GM23338 (cell line): ENCODE results near the gene KIF2A.

Experiments used
- CREB1 ChIP-seq: fragments of 250-450 bp; sonication (Bioruptor Pico); IDR thresholded peaks from 2 replicates; pipeline ENCODE4 v1.5.0; 2020; ENCODE audit warnings: low read depth, mild to moderate bottlenecking, moderate library complexity
- EZH2 ChIP-seq: fragments of 200-600 bp; sonication (generic); IDR thresholded peaks from one replicate; pipeline ENCODE4 v1.8.0; 2017; ENCODE audit warnings: antibody characterized with exemption, mild to moderate bottlenecking, low read depth; ENCODE audit not compliant: unreplicated experiment
- EZH2phosphoT487 ChIP-seq: fragments of 200-600 bp; sonication (generic); IDR thresholded peaks from one replicate; pipeline ENCODE4 v1.8.1; 2018; ENCODE audit warnings: antibody characterized with exemption; ENCODE audit not compliant: unreplicated experiment
- POLR2AphosphoS5 ChIP-seq: IDR thresholded peaks from 2 replicates; pipeline ENCODE4 v1.6.1; 2016; ENCODE audit warnings: antibody characterized with exemption, low read depth
- STAT1 ChIP-seq: IDR thresholded peaks from one replicate; pipeline ENCODE4 v1.6.1; 2016; ENCODE audit warnings: antibody characterized with exemption; ENCODE audit not compliant: unreplicated experiment
- ZNF114 ChIP-seq: fragments of 250-450 bp; sonication (Bioruptor Pico); IDR thresholded peaks from 2 replicates; pipeline ENCODE4 v1.5.0; 2020; ENCODE audit warnings: mild to moderate bottlenecking, moderate library complexity
- ZNF331 ChIP-seq: fragments of 250-450 bp; sonication (Bioruptor Pico); IDR thresholded peaks from 2 replicates; pipeline ENCODE4 v1.5.0; 2020; ENCODE audit warnings: low read depth, mild to moderate bottlenecking, moderate library complexity
- TF ChIP-seq, protein P1 (sequence below), 2 experiments: fragments of 200-600 bp in 1 of 2; sonication (generic) in 1 of 2; conservative IDR thresholded peaks; 2 replicates each; pipeline versions ENCODE4 v1.5.1 to v1.6.1; 2016 to 2017; ENCODE audit warnings: antibody characterized with exemption in 2 of 2, low read depth in 2 of 2, mild to moderate bottlenecking in 2 of 2, moderate library complexity in 1 of 2
- TF ChIP-seq, protein P2 (sequence below): IDR thresholded peaks from one replicate; pipeline ENCODE4 v1.6.1; 2018; ENCODE audit warnings: antibody characterized with exemption; ENCODE audit not compliant: unreplicated experiment
- TF ChIP-seq, protein P3 (sequence below): fragments of 250-450 bp; sonication (Bioruptor Pico); IDR thresholded peaks from 2 replicates; pipeline ENCODE4 v1.5.0; 2020; ENCODE audit warnings: mild to moderate bottlenecking, moderate library complexity

DNA sequence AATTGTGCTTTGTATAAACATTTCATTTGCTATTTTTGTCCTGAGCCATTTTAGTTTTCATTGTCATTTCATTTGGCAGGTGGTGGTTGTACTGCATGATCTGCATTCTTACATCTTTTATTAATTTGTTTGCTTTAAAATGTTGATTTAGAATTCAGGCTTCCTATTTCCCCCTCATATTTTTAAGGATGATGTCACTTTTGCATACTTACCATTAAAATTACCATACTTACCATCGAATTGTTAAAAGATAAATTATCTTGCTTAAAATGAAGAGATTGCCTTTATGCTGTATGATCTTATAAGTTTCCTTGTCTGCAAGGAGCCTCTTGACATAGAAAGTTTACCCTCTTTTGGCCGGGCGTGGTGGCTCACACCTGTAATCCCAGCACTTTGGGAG lies 66.6 kb downstream of the KIF2A start:
- TF ChIP-seq, protein P1, sequence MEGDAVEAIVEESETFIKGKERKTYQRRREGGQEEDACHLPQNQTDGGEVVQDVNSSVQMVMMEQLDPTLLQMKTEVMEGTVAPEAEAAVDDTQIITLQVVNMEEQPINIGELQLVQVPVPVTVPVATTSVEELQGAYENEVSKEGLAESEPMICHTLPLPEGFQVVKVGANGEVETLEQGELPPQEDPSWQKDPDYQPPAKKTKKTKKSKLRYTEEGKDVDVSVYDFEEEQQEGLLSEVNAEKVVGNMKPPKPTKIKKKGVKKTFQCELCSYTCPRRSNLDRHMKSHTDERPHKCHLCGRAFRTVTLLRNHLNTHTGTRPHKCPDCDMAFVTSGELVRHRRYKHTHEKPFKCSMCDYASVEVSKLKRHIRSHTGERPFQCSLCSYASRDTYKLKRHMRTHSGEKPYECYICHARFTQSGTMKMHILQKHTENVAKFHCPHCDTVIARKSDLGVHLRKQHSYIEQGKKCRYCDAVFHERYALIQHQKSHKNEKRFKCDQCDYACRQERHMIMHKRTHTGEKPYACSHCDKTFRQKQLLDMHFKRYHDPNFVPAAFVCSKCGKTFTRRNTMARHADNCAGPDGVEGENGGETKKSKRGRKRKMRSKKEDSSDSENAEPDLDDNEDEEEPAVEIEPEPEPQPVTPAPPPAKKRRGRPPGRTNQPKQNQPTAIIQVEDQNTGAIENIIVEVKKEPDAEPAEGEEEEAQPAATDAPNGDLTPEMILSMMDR (conservative IDR thresholded peaks at IDR 0.05; ENCODE audit: low read depth in 2 of 2): no peak
- TF ChIP-seq, protein P2, sequence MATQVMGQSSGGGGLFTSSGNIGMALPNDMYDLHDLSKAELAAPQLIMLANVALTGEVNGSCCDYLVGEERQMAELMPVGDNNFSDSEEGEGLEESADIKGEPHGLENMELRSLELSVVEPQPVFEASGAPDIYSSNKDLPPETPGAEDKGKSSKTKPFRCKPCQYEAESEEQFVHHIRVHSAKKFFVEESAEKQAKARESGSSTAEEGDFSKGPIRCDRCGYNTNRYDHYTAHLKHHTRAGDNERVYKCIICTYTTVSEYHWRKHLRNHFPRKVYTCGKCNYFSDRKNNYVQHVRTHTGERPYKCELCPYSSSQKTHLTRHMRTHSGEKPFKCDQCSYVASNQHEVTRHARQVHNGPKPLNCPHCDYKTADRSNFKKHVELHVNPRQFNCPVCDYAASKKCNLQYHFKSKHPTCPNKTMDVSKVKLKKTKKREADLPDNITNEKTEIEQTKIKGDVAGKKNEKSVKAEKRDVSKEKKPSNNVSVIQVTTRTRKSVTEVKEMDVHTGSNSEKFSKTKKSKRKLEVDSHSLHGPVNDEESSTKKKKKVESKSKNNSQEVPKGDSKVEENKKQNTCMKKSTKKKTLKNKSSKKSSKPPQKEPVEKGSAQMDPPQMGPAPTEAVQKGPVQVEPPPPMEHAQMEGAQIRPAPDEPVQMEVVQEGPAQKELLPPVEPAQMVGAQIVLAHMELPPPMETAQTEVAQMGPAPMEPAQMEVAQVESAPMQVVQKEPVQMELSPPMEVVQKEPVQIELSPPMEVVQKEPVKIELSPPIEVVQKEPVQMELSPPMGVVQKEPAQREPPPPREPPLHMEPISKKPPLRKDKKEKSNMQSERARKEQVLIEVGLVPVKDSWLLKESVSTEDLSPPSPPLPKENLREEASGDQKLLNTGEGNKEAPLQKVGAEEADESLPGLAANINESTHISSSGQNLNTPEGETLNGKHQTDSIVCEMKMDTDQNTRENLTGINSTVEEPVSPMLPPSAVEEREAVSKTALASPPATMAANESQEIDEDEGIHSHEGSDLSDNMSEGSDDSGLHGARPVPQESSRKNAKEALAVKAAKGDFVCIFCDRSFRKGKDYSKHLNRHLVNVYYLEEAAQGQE: no peak
- TF ChIP-seq CREB1 (CRISPR knock-in tag) (no peak), POLR2AphosphoS5 (no peak), EZH2 (no peak), EZH2phosphoT487 (no peak), STAT1 (no peak), ZNF114 (CRISPR knock-in tag) (no peak), ZNF331 (CRISPR knock-in tag) (no peak)
- TF ChIP-seq, protein P3, sequence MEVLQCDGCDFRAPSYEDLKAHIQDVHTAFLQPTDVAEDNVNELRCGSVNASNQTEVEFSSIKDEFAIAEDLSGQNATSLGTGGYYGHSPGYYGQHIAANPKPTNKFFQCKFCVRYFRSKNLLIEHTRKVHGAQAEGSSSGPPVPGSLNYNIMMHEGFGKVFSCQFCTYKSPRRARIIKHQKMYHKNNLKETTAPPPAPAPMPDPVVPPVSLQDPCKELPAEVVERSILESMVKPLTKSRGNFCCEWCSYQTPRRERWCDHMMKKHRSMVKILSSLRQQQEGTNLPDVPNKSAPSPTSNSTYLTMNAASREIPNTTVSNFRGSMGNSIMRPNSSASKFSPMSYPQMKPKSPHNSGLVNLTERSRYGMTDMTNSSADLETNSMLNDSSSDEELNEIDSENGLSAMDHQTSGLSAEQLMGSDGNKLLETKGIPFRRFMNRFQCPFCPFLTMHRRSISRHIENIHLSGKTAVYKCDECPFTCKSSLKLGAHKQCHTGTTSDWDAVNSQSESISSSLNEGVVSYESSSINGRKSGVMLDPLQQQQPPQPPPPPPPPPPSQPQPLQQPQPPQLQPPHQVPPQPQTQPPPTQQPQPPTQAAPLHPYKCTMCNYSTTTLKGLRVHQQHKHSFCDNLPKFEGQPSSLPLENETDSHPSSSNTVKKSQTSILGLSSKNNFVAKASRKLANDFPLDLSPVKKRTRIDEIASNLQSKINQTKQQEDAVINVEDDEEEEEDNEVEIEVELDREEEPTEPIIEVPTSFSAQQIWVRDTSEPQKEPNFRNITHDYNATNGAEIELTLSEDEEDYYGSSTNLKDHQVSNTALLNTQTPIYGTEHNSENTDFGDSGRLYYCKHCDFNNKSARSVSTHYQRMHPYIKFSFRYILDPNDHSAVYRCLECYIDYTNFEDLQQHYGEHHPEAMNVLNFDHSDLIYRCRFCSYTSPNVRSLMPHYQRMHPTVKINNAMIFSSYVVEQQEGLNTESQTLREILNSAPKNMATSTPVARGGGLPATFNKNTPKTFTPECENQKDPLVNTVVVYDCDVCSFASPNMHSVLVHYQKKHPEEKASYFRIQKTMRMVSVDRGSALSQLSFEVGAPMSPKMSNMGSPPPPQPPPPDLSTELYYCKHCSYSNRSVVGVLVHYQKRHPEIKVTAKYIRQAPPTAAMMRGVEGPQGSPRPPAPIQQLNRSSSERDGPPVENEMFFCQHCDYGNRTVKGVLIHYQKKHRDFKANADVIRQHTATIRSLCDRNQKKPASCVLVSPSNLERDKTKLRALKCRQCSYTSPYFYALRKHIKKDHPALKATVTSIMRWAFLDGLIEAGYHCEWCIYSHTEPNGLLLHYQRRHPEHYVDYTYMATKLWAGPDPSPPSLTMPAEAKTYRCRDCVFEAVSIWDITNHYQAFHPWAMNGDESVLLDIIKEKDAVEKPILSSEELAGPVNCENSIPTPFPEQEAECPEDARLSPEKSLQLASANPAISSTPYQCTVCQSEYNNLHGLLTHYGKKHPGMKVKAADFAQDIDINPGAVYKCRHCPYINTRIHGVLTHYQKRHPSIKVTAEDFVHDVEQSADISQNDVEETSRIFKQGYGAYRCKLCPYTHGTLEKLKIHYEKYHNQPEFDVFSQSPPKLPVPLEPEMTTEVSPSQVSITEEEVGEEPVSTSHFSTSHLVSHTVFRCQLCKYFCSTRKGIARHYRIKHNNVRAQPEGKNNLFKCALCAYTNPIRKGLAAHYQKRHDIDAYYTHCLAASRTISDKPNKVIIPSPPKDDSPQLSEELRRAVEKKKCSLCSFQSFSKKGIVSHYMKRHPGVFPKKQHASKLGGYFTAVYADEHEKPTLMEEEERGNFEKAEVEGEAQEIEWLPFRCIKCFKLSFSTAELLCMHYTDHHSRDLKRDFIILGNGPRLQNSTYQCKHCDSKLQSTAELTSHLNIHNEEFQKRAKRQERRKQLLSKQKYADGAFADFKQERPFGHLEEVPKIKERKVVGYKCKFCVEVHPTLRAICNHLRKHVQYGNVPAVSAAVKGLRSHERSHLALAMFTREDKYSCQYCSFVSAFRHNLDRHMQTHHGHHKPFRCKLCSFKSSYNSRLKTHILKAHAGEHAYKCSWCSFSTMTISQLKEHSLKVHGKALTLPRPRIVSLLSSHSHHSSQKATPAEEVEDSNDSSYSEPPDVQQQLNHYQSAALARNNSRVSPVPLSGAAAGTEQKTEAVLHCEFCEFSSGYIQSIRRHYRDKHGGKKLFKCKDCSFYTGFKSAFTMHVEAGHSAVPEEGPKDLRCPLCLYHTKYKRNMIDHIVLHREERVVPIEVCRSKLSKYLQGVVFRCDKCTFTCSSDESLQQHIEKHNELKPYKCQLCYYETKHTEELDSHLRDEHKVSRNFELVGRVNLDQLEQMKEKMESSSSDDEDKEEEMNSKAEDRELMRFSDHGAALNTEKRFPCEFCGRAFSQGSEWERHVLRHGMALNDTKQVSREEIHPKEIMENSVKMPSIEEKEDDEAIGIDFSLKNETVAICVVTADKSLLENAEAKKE: no peak
